DOHH2 (cell line): Measurements from ENCODE around the gene STX8.

Experiments
- H3F3A ChIP-seq: fragments of 200-600 bp; sonication (generic), shearing (Covaris generic); 2 replicates; pipeline ENCODE4 v1.6.0; 2016; ENCODE audit warnings: antibody characterized with exemption, mild to moderate bottlenecking; ENCODE audit not compliant: control insufficient read depth, insufficient read depth
- H3K27ac ChIP-seq: fragments of 200-600 bp; sonication (generic); 2 replicates; pipeline ENCODE4 v1.5.1; 2014; ENCODE audit warnings: low read depth, mild to moderate bottlenecking, low read length, moderate library complexity
- H3K27me3 ChIP-seq: fragments of 200-600 bp; sonication (generic); 2 replicates; pipeline ENCODE4 v1.6.1; 2014; ENCODE audit warnings: mild to moderate bottlenecking, low read length, mixed read lengths; ENCODE audit not compliant: control insufficient read depth
- H3K36me3 ChIP-seq: fragments of 200-600 bp; sonication (generic); 2 replicates; pipeline ENCODE4 v1.6.1; 2014; ENCODE audit warnings: mild to moderate bottlenecking, low read length, moderate library complexity, mixed read lengths; ENCODE audit not compliant: control insufficient read depth
- H3K4me1 ChIP-seq: fragments of 200-600 bp; sonication (generic); 2 replicates; pipeline ENCODE4 v1.6.1; 2014; ENCODE audit warnings: mild to moderate bottlenecking, low read length, mixed read lengths; ENCODE audit not compliant: control insufficient read depth
- H3K4me2 ChIP-seq: fragments of 200-600 bp; sonication (generic); 2 replicates; pipeline ENCODE4 v1.6.0; 2014; ENCODE audit warnings: mild to moderate bottlenecking, low read length, moderate library complexity
- H3K4me3 ChIP-seq: fragments of 200-600 bp; sonication (generic); 2 replicates; pipeline ENCODE4 v1.5.1; 2014; ENCODE audit warnings: mild to moderate bottlenecking, low read length, mixed read lengths
- H3K79me2 ChIP-seq: fragments of 200-600 bp; sonication (generic); 2 replicates; pipeline ENCODE4 v1.6.1; 2014; ENCODE audit warnings: mild to moderate bottlenecking, low read length, mixed read lengths; ENCODE audit not compliant: control insufficient read depth
- H3K9me2 ChIP-seq: fragments of 200-600 bp; sonication (generic); replicated peaks from 2 replicates; pipeline ENCODE4 v1.6.1; 2014; ENCODE audit warnings: mild to moderate bottlenecking, low read length, mixed read lengths; ENCODE audit not compliant: control insufficient read depth
- H3K9me3 ChIP-seq: fragments of 200-600 bp; sonication (generic); 2 replicates; pipeline ENCODE4 v1.6.1; 2014; ENCODE audit warnings: antibody characterized with exemption, low read length, mixed read lengths; ENCODE audit not compliant: control insufficient read depth, insufficient read depth
- H4K20me1 ChIP-seq: fragments of 200-600 bp; sonication (generic); 2 replicates; pipeline ENCODE4 v1.6.0; 2014; ENCODE audit warnings: low read depth, mild to moderate bottlenecking, antibody characterized with exemption, low read length, moderate library complexity; ENCODE audit not compliant: control insufficient read depth, insufficient read depth
- EZH2phosphoT487 ChIP-seq: fragments of 200-600 bp; sonication (generic); IDR thresholded peaks from 2 replicates; pipeline ENCODE4 v1.6.1; 2017; ENCODE audit warnings: borderline replicate concordance, mild to moderate bottlenecking, antibody characterized with exemption, low read length, moderate library complexity, mixed read lengths
- TF ChIP-seq, protein P1 (sequence below): fragments of 200-600 bp; sonication (generic); IDR thresholded peaks from one replicate; pipeline ENCODE4 v1.5.1; 2014; ENCODE audit warnings: antibody characterized with exemption, mild to moderate bottlenecking, low read depth, low read length; ENCODE audit not compliant: poor library complexity, severe bottlenecking

The STX8 gene

DNA sequence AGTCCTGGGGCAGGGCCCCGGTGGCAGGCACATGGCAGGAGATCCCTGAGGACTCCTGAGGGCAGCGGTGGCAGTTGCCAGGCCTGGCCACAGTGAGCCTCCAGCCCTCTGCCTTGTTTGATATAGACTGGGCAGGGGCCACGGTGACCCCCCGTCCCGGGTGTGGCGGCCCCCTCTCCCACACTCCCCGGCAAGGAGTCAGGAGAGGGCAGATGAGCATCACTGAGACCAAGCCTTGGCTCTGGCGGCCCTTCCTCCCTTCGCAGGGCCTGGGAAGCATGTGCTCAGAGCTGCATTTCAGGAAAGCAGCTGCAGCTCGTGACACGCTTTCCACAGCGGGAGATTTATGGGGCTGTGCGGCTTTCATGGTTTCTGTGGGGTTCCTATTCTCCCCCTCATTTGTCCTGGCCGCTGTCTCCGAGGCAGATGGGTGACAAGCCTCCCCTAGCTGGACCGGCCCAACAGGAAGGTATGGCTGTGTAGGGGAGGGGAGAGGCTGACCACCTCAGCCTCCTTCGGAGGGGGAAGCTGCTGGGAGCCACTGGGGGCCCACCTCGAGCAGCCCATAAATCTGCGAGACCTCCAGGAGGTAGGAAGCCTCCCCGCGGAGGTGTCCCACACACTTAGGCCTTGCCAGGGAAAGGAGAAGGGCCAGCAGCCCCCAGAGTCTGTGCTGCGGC, 342.9 kb downstream of the STX8 start:
- H3F3A ChIP-seq = no peaks in the 10 kb centered on the region
- no peaks in the 10 kb centered on the region for H4K20me1 ChIP-seq
- H3K9me2 ChIP-seq = no peaks in the 10 kb centered on the region
- no peak overlapping the region for H3K27ac ChIP-seq
- TF ChIP-seq EZH2phosphoT487 = no peak
- H3K4me2 ChIP-seq = no peak overlapping the region
- H3K79me2 ChIP-seq = no peaks in the 10 kb centered on the region
- no peaks in the 10 kb centered on the region for H3K4me1 ChIP-seq
- no peaks in the 10 kb centered on the region for H3K9me3 ChIP-seq
- H3K27me3 ChIP-seq = 0 out of 2 replicates have a peak, but pooled peaks cover 2% of the 10 kb centered on the region
- H3K4me3 ChIP-seq = no peak overlapping the region
- no peaks in the 10 kb centered on the region for H3K36me3 ChIP-seq

DNA sequence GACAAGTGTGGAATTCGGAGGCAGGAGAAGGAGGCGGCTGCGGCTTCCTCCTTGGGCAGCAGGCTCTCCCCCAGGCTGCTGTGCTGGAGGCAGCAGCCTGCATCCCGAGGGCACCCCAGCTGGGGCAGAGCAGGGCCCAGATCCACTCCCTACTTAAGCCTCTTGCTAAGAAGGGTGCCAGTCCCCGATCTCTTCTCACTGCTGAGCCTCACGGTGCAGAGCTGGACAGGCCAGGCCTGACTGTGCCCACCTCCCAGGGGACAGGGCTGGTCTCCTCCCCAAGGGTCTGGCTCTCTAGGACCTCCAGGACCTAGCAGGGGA, 343.5 kb downstream of the STX8 start:
- TF ChIP-seq, protein P1, sequence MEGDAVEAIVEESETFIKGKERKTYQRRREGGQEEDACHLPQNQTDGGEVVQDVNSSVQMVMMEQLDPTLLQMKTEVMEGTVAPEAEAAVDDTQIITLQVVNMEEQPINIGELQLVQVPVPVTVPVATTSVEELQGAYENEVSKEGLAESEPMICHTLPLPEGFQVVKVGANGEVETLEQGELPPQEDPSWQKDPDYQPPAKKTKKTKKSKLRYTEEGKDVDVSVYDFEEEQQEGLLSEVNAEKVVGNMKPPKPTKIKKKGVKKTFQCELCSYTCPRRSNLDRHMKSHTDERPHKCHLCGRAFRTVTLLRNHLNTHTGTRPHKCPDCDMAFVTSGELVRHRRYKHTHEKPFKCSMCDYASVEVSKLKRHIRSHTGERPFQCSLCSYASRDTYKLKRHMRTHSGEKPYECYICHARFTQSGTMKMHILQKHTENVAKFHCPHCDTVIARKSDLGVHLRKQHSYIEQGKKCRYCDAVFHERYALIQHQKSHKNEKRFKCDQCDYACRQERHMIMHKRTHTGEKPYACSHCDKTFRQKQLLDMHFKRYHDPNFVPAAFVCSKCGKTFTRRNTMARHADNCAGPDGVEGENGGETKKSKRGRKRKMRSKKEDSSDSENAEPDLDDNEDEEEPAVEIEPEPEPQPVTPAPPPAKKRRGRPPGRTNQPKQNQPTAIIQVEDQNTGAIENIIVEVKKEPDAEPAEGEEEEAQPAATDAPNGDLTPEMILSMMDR = no peak
- no peak for TF ChIP-seq EZH2phosphoT487
- Histone ChIP-seq H3K9me3 (no peaks in the 10 kb centered on the region), H4K20me1 (no peaks in the 10 kb centered on the region), H3K4me3 (no peak overlapping the region), H3K27me3 (0 out of 2 replicates have a peak, but pooled peaks cover 2% of the 10 kb centered on the region), H3K79me2 (no peaks in the 10 kb centered on the region), H3K27ac (no peak overlapping the region), H3K4me2 (no peak overlapping the region), H3K9me2 (no peaks in the 10 kb centered on the region), H3F3A (no peaks in the 10 kb centered on the region), H3K4me1 (no peaks in the 10 kb centered on the region), H3K36me3 (no peaks in the 10 kb centered on the region)

DNA sequence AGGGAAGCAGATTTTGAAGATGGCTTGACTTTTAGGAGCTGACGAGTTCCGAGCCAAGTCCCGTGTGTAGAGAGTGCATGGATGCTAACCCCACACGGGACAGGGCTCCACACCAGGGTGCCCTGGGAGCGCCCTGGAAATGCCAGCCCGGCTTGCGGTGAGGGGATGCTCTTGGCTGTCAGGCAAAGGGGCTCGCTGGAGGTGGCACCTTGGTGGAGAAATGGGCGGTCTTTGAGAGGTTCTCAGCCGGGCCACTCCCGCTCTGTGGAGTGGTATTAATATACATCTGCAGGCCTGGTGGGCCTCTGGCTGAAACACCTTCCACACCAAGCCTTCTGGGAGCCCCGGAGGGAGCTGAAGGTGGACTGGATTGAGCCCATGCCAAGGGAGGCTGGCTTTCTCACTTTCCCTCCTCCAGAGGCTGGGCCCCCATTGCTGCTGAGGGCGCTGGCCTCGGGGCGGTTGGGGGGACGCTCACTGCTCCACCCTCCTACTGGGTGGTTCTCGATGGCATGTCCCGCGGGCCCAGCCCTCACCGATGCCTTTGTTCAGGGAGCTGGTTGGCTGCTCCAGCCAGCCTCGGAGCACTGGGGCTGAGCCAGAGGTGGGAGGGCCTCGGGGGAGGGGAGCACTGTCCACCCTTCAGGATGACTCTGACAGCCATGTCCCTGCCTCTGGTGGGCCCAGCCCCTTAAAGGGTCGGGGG, 344.0 kb downstream of the STX8 start:
- Histone ChIP-seq H4K20me1 (no peaks in the 10 kb centered on the region), H3F3A (no peaks in the 10 kb centered on the region), H3K27ac (no peak overlapping the region), H3K4me1 (peaks cover 3% of the 10 kb centered on the region; the same call in 1 of the 2 replicates), H3K9me2 (no peaks in the 10 kb centered on the region), H3K9me3 (no peaks in the 10 kb centered on the region), H3K79me2 (no peaks in the 10 kb centered on the region), H3K36me3 (no peaks in the 10 kb centered on the region), H3K4me2 (no peak overlapping the region), H3K4me3 (no peak overlapping the region), H3K27me3 (0 out of 2 replicates have a peak, but pooled peaks cover 2% of the 10 kb centered on the region)
- TF ChIP-seq EZH2phosphoT487 = no peak
- TF ChIP-seq, protein P1 = no peak

DNA sequence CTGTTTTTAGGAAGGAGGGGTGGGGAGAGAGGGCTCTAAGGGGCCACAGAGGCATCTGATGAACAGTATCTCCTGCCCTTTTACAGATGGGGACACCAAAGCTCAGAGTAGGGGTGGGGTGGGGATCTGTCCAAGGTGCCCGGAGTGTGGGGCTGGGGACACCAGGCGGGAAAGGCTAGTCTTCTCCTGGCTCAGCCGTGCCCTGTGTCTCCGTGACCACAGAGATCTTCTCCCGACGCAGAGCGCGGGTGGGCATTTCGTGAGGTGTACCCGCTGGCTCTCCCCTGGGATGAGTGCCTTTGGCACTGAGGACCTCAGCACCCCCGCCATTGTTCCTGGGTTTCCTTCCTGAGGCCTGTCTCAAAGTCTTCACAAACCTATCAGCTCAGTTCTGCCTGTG, 344.8 kb downstream of the STX8 start:
- TF ChIP-seq, protein P1 = no peak
- H4K20me1 ChIP-seq = no peaks in the 10 kb centered on the region
- H3K79me2 ChIP-seq = no peaks in the 10 kb centered on the region

More for the DNA sequence above, 344.8 kb downstream of the STX8 start:
- Histone ChIP-seq H3K4me3 (no peak overlapping the region), H3K9me3 (no peaks in the 10 kb centered on the region), H3K27ac (no peak overlapping the region), H3K36me3 (no peaks in the 10 kb centered on the region), H3K27me3 (0 out of 2 replicates have a peak, but pooled peaks cover 2% of the 10 kb centered on the region), H3K9me2 (no peaks in the 10 kb centered on the region), H3F3A (no peaks in the 10 kb centered on the region), H3K4me2 (no peak overlapping the region), H3K4me1 (peaks cover 6% of the 10 kb centered on the region; the same call in 1 of the 2 replicates)
